Astrocyte (in vitro differentiated cells and primary cell): ENCODE measurements around the gene AP5M1. TPM values are rescaled to one million over a fixed set of nuclear protein-coding genes. Genes with fewer than 3 reads are reported as not detected.

Source experiments
- DNase-seq: peaks from one replicate; pipeline ENCODE4 v3.0.0-alpha.2; 2010; ENCODE audit warnings: low read depth
- FAIRE-seq: peaks from 2 replicates; lab custom pipeline; 2011; peaks lifted over from hg19 to GRCh38; lab: Jason Lieb, UNC
- H2AFZ ChIP-seq: 2 replicates; pipeline ENCODE4 v1.6.0; 2012; ENCODE audit warnings: low read depth, low read length, inconsistent platforms
- H3K27ac ChIP-seq: 2 replicates; pipeline ENCODE4 v1.5.1; 2011; ENCODE audit warnings: low read depth, low read length, inconsistent platforms
- H3K27me3 ChIP-seq: 2 replicates; pipeline ENCODE4 v1.6.0; 2011; ENCODE audit warnings: low read length, inconsistent platforms; ENCODE audit not compliant: insufficient read depth
- H3K36me3 ChIP-seq: 2 replicates; pipeline ENCODE4 v1.5.1; 2011; ENCODE audit warnings: low read length, inconsistent platforms; ENCODE audit not compliant: insufficient read depth
- H3K4me1 ChIP-seq: 2 replicates; pipeline ENCODE4 v1.5.1; 2011; ENCODE audit warnings: low read length, inconsistent platforms; ENCODE audit not compliant: insufficient read depth
- H3K4me2 ChIP-seq: 2 replicates; pipeline ENCODE4 v1.6.0; 2012; ENCODE audit warnings: low read length, inconsistent platforms
- H3K4me3 ChIP-seq: 2 replicates; pipeline ENCODE4 v1.5.1; 2011; ENCODE audit warnings: low read depth, mild to moderate bottlenecking, low read length, inconsistent platforms; ENCODE audit not compliant: insufficient read depth
- H3K79me2 ChIP-seq: 2 replicates; pipeline ENCODE4 v1.6.0; 2012; ENCODE audit warnings: mild to moderate bottlenecking, low read length, inconsistent platforms; ENCODE audit not compliant: insufficient read depth
- H3K9ac ChIP-seq: 2 replicates; pipeline ENCODE4 v1.6.0; 2012; ENCODE audit warnings: mild to moderate bottlenecking, low read length, inconsistent platforms
- H3K9me3 ChIP-seq: 2 replicates; pipeline ENCODE4 v1.5.1; 2012; ENCODE audit warnings: low read depth, mild to moderate bottlenecking, low read length, inconsistent platforms; ENCODE audit not compliant: insufficient read depth
- H4K20me1 ChIP-seq: 2 replicates; pipeline ENCODE4 v1.6.0; 2012; ENCODE audit warnings: low read length, inconsistent platforms; ENCODE audit not compliant: insufficient read depth
- H3K27ac Mint-ChIP-seq: one replicate; pipeline ENCODE4 v1.8.0; 2021; ENCODE audit warnings: mild to moderate bottlenecking, mixed read lengths; ENCODE audit not compliant: unreplicated experiment
- H3K27me3 Mint-ChIP-seq: one replicate; pipeline ENCODE4 v1.8.0; 2021; ENCODE audit warnings: low read depth, mixed read lengths; ENCODE audit not compliant: unreplicated experiment
- H3K36me3 Mint-ChIP-seq: one replicate; pipeline ENCODE4 v1.8.0; 2021; ENCODE audit warnings: low read depth, mixed read lengths; ENCODE audit not compliant: unreplicated experiment
- H3K4me1 Mint-ChIP-seq: one replicate; pipeline ENCODE4 v1.8.0; 2021; ENCODE audit warnings: low read depth, mixed read lengths; ENCODE audit not compliant: unreplicated experiment
- H3K4me3 Mint-ChIP-seq: one replicate; pipeline ENCODE4 v1.8.0; 2021; ENCODE audit warnings: mild to moderate bottlenecking, moderate library complexity, mixed read lengths; ENCODE audit not compliant: unreplicated experiment
- H3K9me3 Mint-ChIP-seq: one replicate; pipeline ENCODE4 v1.8.0; 2021; ENCODE audit warnings: mild to moderate bottlenecking, mixed read lengths; ENCODE audit not compliant: unreplicated experiment
- CTCF ChIP-seq: IDR thresholded peaks from 2 replicates; pipeline ENCODE4 v1.5.1; 2011; ENCODE audit warnings: low read depth, mild to moderate bottlenecking, inconsistent platforms, low read length, moderate library complexity; ENCODE audit not compliant: insufficient read depth
- EZH2 ChIP-seq: IDR thresholded peaks from 2 replicates; pipeline ENCODE4 v1.6.1; 2012; ENCODE audit warnings: mild to moderate bottlenecking, low read length, inconsistent platforms; ENCODE audit not compliant: insufficient read depth
- total RNA-seq: library from RNA; stranded (reverse); gene quantifications from 2 replicates; pipeline ENCODE4 v1.2.1, GENCODE V29; 2021

The AP5M1 gene
- total RNA-seq, 1 donor from 2014 or later: 61.1 TPM

GRCh38 chr14:57299511-57299910 is 30.7 kb downstream of the AP5M1 start:
- H3K9me3 ChIP-seq: no peaks in the 10 kb centered on the region
- H3K27me3 Mint-ChIP-seq: no peaks in the 10 kb centered on the region
- DNase-seq (no peak), FAIRE-seq (no peak)
- no peaks in the 10 kb centered on the region for H4K20me1 ChIP-seq
- H3K4me1 Mint-ChIP-seq: no peaks in the 10 kb centered on the region
- H3K27me3 ChIP-seq: no peaks in the 10 kb centered on the region
- TF ChIP-seq EZH2: no peak
- no peak overlapping the region for H3K4me3 ChIP-seq
- no peak overlapping the region for H3K4me3 Mint-ChIP-seq
- no peaks in the 10 kb centered on the region for H3K4me1 ChIP-seq
- no peaks in the 10 kb centered on the region for H3K36me3 ChIP-seq
- no peak overlapping the region for H3K27ac Mint-ChIP-seq
- no peak overlapping the region for H3K4me2 ChIP-seq
- no peaks in the 10 kb centered on the region for H3K36me3 Mint-ChIP-seq
- no peaks in the 10 kb centered on the region for H3K9me3 Mint-ChIP-seq
- no peak overlapping the region for H2AFZ ChIP-seq
- H3K27ac ChIP-seq: no peak overlapping the region
- no peak overlapping the region for H3K9ac ChIP-seq
- no peaks in the 10 kb centered on the region for H3K79me2 ChIP-seq

GRCh38 chr14:57302883-57303282 is 34.1 kb downstream of the AP5M1 start:
- no peaks in the 10 kb centered on the region for H4K20me1 ChIP-seq
- no peak overlapping the region for H3K4me3 Mint-ChIP-seq
- DNase-seq (no peak), FAIRE-seq (no peak)
- H3K27ac ChIP-seq: no peak overlapping the region
- no peak overlapping the region for H3K4me2 ChIP-seq
- TF ChIP-seq CTCF: no peak
- TF ChIP-seq EZH2: no peak
- H2AFZ ChIP-seq: no peak overlapping the region
- H3K27me3 Mint-ChIP-seq: no peaks in the 10 kb centered on the region
- no peak overlapping the region for H3K27ac Mint-ChIP-seq
- H3K9me3 ChIP-seq: no peaks in the 10 kb centered on the region
- no peaks in the 10 kb centered on the region for H3K27me3 ChIP-seq
- H3K9me3 Mint-ChIP-seq: no peaks in the 10 kb centered on the region
- no peaks in the 10 kb centered on the region for H3K4me1 Mint-ChIP-seq
- H3K9ac ChIP-seq: no peak overlapping the region
- H3K36me3 Mint-ChIP-seq: no peaks in the 10 kb centered on the region
- H3K4me3 ChIP-seq: no peak overlapping the region
- H3K36me3 ChIP-seq: no peaks in the 10 kb centered on the region
- H3K79me2 ChIP-seq: no peaks in the 10 kb centered on the region
- H3K4me1 ChIP-seq: no peaks in the 10 kb centered on the region

GRCh38 chr14:57314396-57315089 is 45.8 kb downstream of the AP5M1 start:
- H3K4me1 Mint-ChIP-seq: no peaks in the 10 kb centered on the region
- no peak overlapping the region for H3K4me3 Mint-ChIP-seq
- Histone ChIP-seq H3K27ac (no peak overlapping the region), H3K4me1 (no peaks in the 10 kb centered on the region), H3K4me3 (no peak overlapping the region), H3K4me2 (no peak overlapping the region), H4K20me1 (no peaks in the 10 kb centered on the region), H3K36me3 (no peaks in the 10 kb centered on the region), H3K79me2 (no peaks in the 10 kb centered on the region), H3K27me3 (peaks cover 5% of the 10 kb centered on the region), H2AFZ (no peak overlapping the region), H3K9ac (no peak overlapping the region), H3K9me3 (no peaks in the 10 kb centered on the region)
- no peaks in the 10 kb centered on the region for H3K36me3 Mint-ChIP-seq
- DNase-seq: no peak
- H3K27ac Mint-ChIP-seq: no peak overlapping the region
- no peaks in the 10 kb centered on the region for H3K9me3 Mint-ChIP-seq
- FAIRE-seq: no peak
- no peaks in the 10 kb centered on the region for H3K27me3 Mint-ChIP-seq
- TF ChIP-seq EZH2 (no peak), CTCF (no peak)
